Adrenal gland (tissue), 5 donors: ENCODE results near the gene LEMD1.

Experiments
- POLR2A ChIP-seq, 2 donors: fragments of 450-650 bp; IDR thresholded peaks; one replicate each; pipeline ENCODE4 v1.6.1; 2017; ENCODE audit warnings: antibody characterized with exemption in 2 of 2, mild to moderate bottlenecking in 2 of 2, moderate library complexity in 1 of 2
- TF ChIP-seq, protein P1 (sequence below), 6 experiments: fragments of 450-650 bp in 4 of 6; fragments of 200-600 bp in 2 of 6; sonication (generic) in 1 of 6; IDR thresholded peaks; 1 replicate in 5 of 6; 2 replicates in 1 of 6; pipeline versions ENCODE4 v1.5.1 to v1.8.0; 2016 to 2021; ENCODE audit warnings: antibody characterized with exemption in 6 of 6, mild to moderate bottlenecking in 2 of 6, moderate library complexity in 1 of 6
- donor health status: DM: no; HTN: no; CAD: no.

DNA sequence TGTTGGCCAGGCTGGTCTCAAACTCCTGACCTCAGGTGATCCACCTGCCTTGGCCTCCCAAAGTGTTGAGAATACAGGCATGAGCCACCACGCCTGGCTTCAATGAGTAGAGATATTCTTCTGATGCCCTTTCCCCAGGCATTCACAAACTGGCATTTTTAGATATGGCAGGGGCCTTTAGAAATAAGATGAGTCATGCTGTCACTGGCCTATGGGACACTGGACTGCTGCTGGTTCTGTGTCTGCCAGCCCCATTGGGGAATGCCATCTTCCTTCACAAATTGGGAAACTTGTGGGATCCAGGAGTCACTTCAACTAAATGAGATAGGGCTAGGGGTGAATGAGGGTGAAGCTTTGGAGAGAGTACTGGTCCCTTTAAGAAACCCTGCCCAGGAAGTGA, 81.2 kb downstream of the LEMD1 start:
- no peak for TF ChIP-seq POLR2A (IDR thresholded peaks at IDR 0.05)
- TF ChIP-seq, protein P1, sequence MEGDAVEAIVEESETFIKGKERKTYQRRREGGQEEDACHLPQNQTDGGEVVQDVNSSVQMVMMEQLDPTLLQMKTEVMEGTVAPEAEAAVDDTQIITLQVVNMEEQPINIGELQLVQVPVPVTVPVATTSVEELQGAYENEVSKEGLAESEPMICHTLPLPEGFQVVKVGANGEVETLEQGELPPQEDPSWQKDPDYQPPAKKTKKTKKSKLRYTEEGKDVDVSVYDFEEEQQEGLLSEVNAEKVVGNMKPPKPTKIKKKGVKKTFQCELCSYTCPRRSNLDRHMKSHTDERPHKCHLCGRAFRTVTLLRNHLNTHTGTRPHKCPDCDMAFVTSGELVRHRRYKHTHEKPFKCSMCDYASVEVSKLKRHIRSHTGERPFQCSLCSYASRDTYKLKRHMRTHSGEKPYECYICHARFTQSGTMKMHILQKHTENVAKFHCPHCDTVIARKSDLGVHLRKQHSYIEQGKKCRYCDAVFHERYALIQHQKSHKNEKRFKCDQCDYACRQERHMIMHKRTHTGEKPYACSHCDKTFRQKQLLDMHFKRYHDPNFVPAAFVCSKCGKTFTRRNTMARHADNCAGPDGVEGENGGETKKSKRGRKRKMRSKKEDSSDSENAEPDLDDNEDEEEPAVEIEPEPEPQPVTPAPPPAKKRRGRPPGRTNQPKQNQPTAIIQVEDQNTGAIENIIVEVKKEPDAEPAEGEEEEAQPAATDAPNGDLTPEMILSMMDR (IDR thresholded peaks at IDR 0.05): no peak
